SK-N-SH (cell line): ENCODE data around the gene ACYP2. TPM values are rescaled to one million over a fixed set of nuclear protein-coding genes. Genes with fewer than 3 reads are reported as not detected.

Experiments used
- CTCF ChIA-PET: fragments of 300-600, 350-600 bp; formaldehyde crosslinking; extraction: SDS; loops from one replicate; lab custom pipeline; 2021; lab: Yijun Ruan, JAX
- POLR2A ChIA-PET: fragments of 350-600 bp; sonication (Branson Sonifier 250); formaldehyde crosslinking; extraction: SDS; loops from one replicate; lab custom pipeline; 2020; ENCODE audit warnings: antibody characterized with exemption, inconsistent platforms; lab: Yijun Ruan, JAX
- DNase-seq: peaks from one replicate; pipeline ENCODE4 v3.0.0; 2012
- H2AFZ ChIP-seq: fragments of 200-600 bp; sonication (generic); 2 replicates; pipeline ENCODE4 v1.8.1; 2016; ENCODE audit warnings: antibody characterized with exemption, mild to moderate bottlenecking, low read depth
- H3F3A ChIP-seq: fragments of 200-600 bp; sonication (generic); replicated peaks from 2 replicates; pipeline ENCODE3; 2016; ENCODE audit warnings: antibody characterized with exemption, mild to moderate bottlenecking; ENCODE audit not compliant: insufficient read depth
- H3K27ac ChIP-seq, 2 experiments: fragments of 200-500 bp in 1 of 2; fragments of 200-600 bp in 1 of 2; sonication (Bioruptor generic) in 1 of 2; sonication (generic), shearing (Covaris generic) in 1 of 2; 2 replicates each; pipeline versions ENCODE4 v1.5.1 to v1.6.1; 2014 to 2016; ENCODE audit warnings: low read depth in 2 of 2, inconsistent platforms in 1 of 2, low read length in 1 of 2, mild to moderate bottlenecking in 1 of 2, mixed read lengths in 1 of 2
- H3K27me3 ChIP-seq: fragments of 200-600 bp; sonication (generic), shearing (Covaris generic); 2 replicates; pipeline ENCODE4 v1.6.1; 2016; ENCODE audit warnings: mixed run types; ENCODE audit not compliant: insufficient read depth
- H3K36me3 ChIP-seq, 2 experiments: fragments of 200-500 bp in 1 of 2; fragments of 200-600 bp in 1 of 2; sonication (Bioruptor generic) in 1 of 2; sonication (generic) in 1 of 2; replicated peaks in 1 of 2; 2 replicates each; pipeline versions ENCODE3 to v1.5.1; 2014 to 2016; ENCODE audit warnings: low read length in 1 of 2, mild to moderate bottlenecking in 1 of 2; ENCODE audit not compliant: insufficient read depth in 2 of 2, control insufficient read depth in 1 of 2
- H3K4me1 ChIP-seq, 2 experiments: fragments of 200-500 bp in 1 of 2; fragments of 200-600 bp in 1 of 2; sonication (Bioruptor generic) in 1 of 2; sonication (generic), shearing (Covaris generic) in 1 of 2; 2 replicates each; pipeline versions ENCODE4 v1.5.1 to v1.6.1; 2014 to 2016; ENCODE audit warnings: low read depth in 1 of 2, low read length in 1 of 2, mixed run types in 1 of 2; ENCODE audit not compliant: insufficient read depth in 2 of 2, control insufficient read depth in 1 of 2
- H3K4me2 ChIP-seq: fragments of 200-600 bp; sonication (generic), shearing (Covaris generic); 2 replicates; pipeline ENCODE4 v1.6.1; 2017; ENCODE audit warnings: mixed run types
- H3K4me3 ChIP-seq, 2 experiments: fragments of 200-500 bp in 1 of 2; fragments of 200-600 bp in 1 of 2; sonication (Bioruptor generic) in 1 of 2; sonication (generic), shearing (Covaris generic) in 1 of 2; 2 replicates each; pipeline versions ENCODE4 v1.5.1 to v1.8.1; 2014 to 2016; ENCODE audit warnings: low read depth in 2 of 2, inconsistent platforms in 1 of 2, low read length in 1 of 2, mild to moderate bottlenecking in 1 of 2, mixed read lengths in 1 of 2, moderate library complexity in 1 of 2
- H3K79me2 ChIP-seq: fragments of 200-600 bp; sonication (generic); 2 replicates; pipeline ENCODE4 v1.8.1; 2017; ENCODE audit warnings: mild to moderate bottlenecking; ENCODE audit not compliant: insufficient read depth
- H3K9ac ChIP-seq: fragments of 200-600 bp; sonication (generic); 2 replicates; pipeline ENCODE4 v1.6.1; 2017; ENCODE audit warnings: mixed run types
- H3K9me2 ChIP-seq: fragments of 200-600 bp; sonication (generic); 2 replicates; pipeline ENCODE4 v1.6.1; 2017; ENCODE audit warnings: mixed run types
- H3K9me3 ChIP-seq: fragments of 200-600 bp; sonication (generic); 2 replicates; pipeline ENCODE4 v1.6.1; 2017; ENCODE audit warnings: mixed run types, mild to moderate bottlenecking, moderate library complexity
- H4K20me1 ChIP-seq: fragments of 200-600 bp; sonication (generic); 2 replicates; pipeline ENCODE4 v1.6.1; 2017; ENCODE audit warnings: mild to moderate bottlenecking, mixed run types; ENCODE audit not compliant: insufficient read depth
- EZH2phosphoT487 ChIP-seq: fragments of 200-600 bp; sonication (generic); IDR thresholded peaks from 2 replicates; pipeline ENCODE4 v1.6.1; 2017; ENCODE audit warnings: low read depth, mixed run types, mild to moderate bottlenecking, antibody characterized with exemption, moderate library complexity, borderline replicate concordance
- FOSL2 ChIP-seq: IDR thresholded peaks from 2 replicates; pipeline ENCODE4 v1.4.0; 2012; ENCODE audit warnings: low read depth, mild to moderate bottlenecking, moderate library complexity, borderline replicate concordance
- FOXM1 ChIP-seq: IDR thresholded peaks from 2 replicates; pipeline ENCODE4 v1.4.0; 2012; ENCODE audit warnings: low read depth, mild to moderate bottlenecking
- GATA2 ChIP-seq: sonication (generic); formaldehyde crosslinking; IDR thresholded peaks from 2 replicates; pipeline ENCODE4 v1.5.0; 2020; ENCODE audit warnings: mild to moderate bottlenecking, missing genetic modification reagents
- JUND ChIP-seq: IDR thresholded peaks from 2 replicates; pipeline ENCODE4 v1.4.0; 2012
- MXI1 ChIP-seq: IDR thresholded peaks from 2 replicates; pipeline ENCODE4 v1.6.1; 2012; ENCODE audit warnings: mild to moderate bottlenecking, low read depth, low read length, improper control_type of control experiment
- RAD21 ChIP-seq: IDR thresholded peaks from 2 replicates; pipeline ENCODE4 v1.6.1; 2012; ENCODE audit warnings: mild to moderate bottlenecking, low read length
- RCOR1 ChIP-seq: fragments of 150-350 bp; IDR thresholded peaks from 2 replicates; pipeline ENCODE4 v1.6.1; 2017; ENCODE audit warnings: antibody characterized with exemption, low read length
- SIN3A ChIP-seq: IDR thresholded peaks from 2 replicates; pipeline ENCODE4 v1.6.1; 2012; ENCODE audit warnings: low read depth, mild to moderate bottlenecking, low read length, moderate library complexity, borderline replicate concordance
- SMC3 ChIP-seq: IDR thresholded peaks from 2 replicates; pipeline ENCODE4 v1.6.1; 2012; ENCODE audit warnings: low read depth, low read length, improper control_type of control experiment
- TEAD4 ChIP-seq: IDR thresholded peaks from 2 replicates; pipeline ENCODE4 v1.4.0; 2012; ENCODE audit warnings: mild to moderate bottlenecking, borderline replicate concordance; ENCODE audit not compliant: insufficient read depth
- WGBS: methylation state at CpG from one replicate; pipeline ENCODE4 v1.1.6; 2017; ENCODE audit warnings: low lambda C conversion rate; 5-methylcytosine and 5-hydroxymethylcytosine counted together
- polyA plus RNA-seq, 3 experiments: library from polyadenylated mRNA; depleted of rRNA; stranded (reverse); fragments of >200 nt; gene quantifications; 2 replicates each; pipeline ENCODE4 v1.2.3, GENCODE V29; 2012
- TF ChIP-seq, protein P1 (sequence below): fragments of 200-600 bp; sonication (generic); IDR thresholded peaks from 2 replicates; pipeline ENCODE4 v1.6.1; 2017; ENCODE audit warnings: antibody characterized with exemption, mild to moderate bottlenecking, moderate library complexity

The ACYP2 gene
- polyA plus RNA-seq, 1 of the 3 experiments (the other 2 are of a cell fraction), result 8.8 TPM

- WGBS, result 79% methylated on average over 3 of the region's 3 CpGs
Measured at GRCh38 chr2:54166121-54166773, 50.8 kb downstream of the ACYP2 start.

DNA sequence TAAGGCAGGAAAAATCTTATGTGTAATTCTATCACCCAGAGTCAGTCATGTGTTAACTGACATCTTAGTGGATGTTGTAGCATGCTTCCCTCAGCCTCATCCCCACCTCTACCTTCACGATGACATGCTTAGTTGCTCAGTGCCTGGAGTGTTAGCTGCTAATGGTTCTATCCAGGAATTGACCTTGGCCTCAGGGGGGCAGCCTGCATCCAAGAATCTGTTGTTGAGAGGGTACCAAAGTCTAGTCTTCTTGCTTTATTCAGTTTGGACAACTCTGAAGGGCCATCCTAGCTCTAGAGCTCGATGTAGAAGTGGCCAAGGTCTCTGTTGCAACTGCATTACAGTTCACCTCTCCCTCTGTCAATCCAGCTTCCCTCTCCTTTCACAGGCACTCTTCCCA lies 61.2 kb downstream of the ACYP2 start:
- ChIA-PET POLR2A (interaction anchor here (0.6 to 1.3 kb wide), 2 partner anchors 279 to 482 kb away, joined by 3 to 6 read pairs; partner anchors contain the start of gene SPTBN1), CTCF (interaction anchor here (0.7 to 2.8 kb wide), 19 partner anchors 8 to 662 kb away, joined by 3 to 22 read pairs (median 4); partner anchors contain the start of gene ACYP2)
- Histone ChIP-seq H3F3A (no peaks in the 10 kb centered on the region), H3K9me2 (no peaks in the 10 kb centered on the region), H3K4me1 (no peaks in the 10 kb centered on the region), H3K9me3 (no peaks in the 10 kb centered on the region), H3K27ac (no peak overlapping the region), H3K27me3 (no peaks in the 10 kb centered on the region), H3K36me3 (no peaks in the 10 kb centered on the region), H3K79me2 (no peaks in the 10 kb centered on the region)
- DNase-seq, result peak; percentile 38
- WGBS, result 25% methylated on average over 2 of the region's 2 CpGs
- TF ChIP-seq EZH2phosphoT487, result no peak
- no peak for TF ChIP-seq SIN3A
- peak; percentile 61 for TF ChIP-seq SMC3
- peak; percentile 80 for TF ChIP-seq RAD21
- TF ChIP-seq, protein P1, sequence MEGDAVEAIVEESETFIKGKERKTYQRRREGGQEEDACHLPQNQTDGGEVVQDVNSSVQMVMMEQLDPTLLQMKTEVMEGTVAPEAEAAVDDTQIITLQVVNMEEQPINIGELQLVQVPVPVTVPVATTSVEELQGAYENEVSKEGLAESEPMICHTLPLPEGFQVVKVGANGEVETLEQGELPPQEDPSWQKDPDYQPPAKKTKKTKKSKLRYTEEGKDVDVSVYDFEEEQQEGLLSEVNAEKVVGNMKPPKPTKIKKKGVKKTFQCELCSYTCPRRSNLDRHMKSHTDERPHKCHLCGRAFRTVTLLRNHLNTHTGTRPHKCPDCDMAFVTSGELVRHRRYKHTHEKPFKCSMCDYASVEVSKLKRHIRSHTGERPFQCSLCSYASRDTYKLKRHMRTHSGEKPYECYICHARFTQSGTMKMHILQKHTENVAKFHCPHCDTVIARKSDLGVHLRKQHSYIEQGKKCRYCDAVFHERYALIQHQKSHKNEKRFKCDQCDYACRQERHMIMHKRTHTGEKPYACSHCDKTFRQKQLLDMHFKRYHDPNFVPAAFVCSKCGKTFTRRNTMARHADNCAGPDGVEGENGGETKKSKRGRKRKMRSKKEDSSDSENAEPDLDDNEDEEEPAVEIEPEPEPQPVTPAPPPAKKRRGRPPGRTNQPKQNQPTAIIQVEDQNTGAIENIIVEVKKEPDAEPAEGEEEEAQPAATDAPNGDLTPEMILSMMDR, result peak; percentile 63
- TF ChIP-seq FOSL2, result no peak
- TF ChIP-seq MXI1, result no peak
- TF ChIP-seq, all 33 proteins: peak for 3
- H4K20me1 ChIP-seq, result no peaks in the 10 kb centered on the region
- no peak overlapping the region for H3K4me2 ChIP-seq
- H3K9ac ChIP-seq, result no peak overlapping the region
- no peak overlapping the region for H2AFZ ChIP-seq
- H3K4me3 ChIP-seq, result no peak overlapping the region

More at GRCh38 chr2:54166121-54166773, 50.8 kb downstream of the ACYP2 start:
- no peak for DNase-seq
- POLR2A ChIA-PET, result no interaction called here
- Histone ChIP-seq H3K4me2 (no peak overlapping the region), H3K4me1 (peaks cover 0 to 3% of the 10 kb centered on the region in 2 experiments; a peak in 2 of 4 replicates), H3K27me3 (no peaks in the 10 kb centered on the region), H3F3A (peaks cover 3% of the 10 kb centered on the region), H4K20me1 (no peaks in the 10 kb centered on the region), H3K4me3 (no peak overlapping the region), H3K79me2 (no peaks in the 10 kb centered on the region), H3K9me3 (no peaks in the 10 kb centered on the region), H3K9ac (no peak overlapping the region), H2AFZ (no peak overlapping the region), H3K27ac (no peak overlapping the region), H3K9me2 (no peaks in the 10 kb centered on the region), H3K36me3 (no peaks in the 10 kb centered on the region)
- CTCF ChIA-PET, result interaction anchor here (0.6 to 1.5 kb wide), 6 partner anchors 10 to 538 kb away, joined by 3 to 7 read pairs (median 4); no protein-coding TSS in a partner anchor
- TF ChIP-seq SIN3A, result no peak
- TF ChIP-seq TEAD4, result no peak
- TF ChIP-seq MXI1, result no peak
- no peak for TF ChIP-seq GATA2 (CRISPR knock-in tag)
- TF ChIP-seq JUND, result no peak
- TF ChIP-seq FOXM1, result no peak
- no peak for TF ChIP-seq RCOR1
